ENCODE measurements around the gene PPP6R3.
"Not testable (repeated sequence)": the region's sequence is repeated elsewhere in the genome, so short reads cannot be mapped to it uniquely, and the experiment has no call there.

- not testable (repeated sequence) for TF ChIP-seq CTCF (IDR thresholded peaks at IDR 0.05; ENCODE audit: borderline replicate concordance, extremely low read depth, low read length, poor library complexity, severe bottlenecking); EZH2 (IDR thresholded peaks at IDR 0.05; ENCODE audit: borderline replicate concordance, low read depth, low read length, severe bottlenecking)
These were observed 175.3 kb downstream of the PPP6R3 start for GRCh38 chr11:68635883-68636282.
